Endodermal cell (in vitro differentiated cells): ENCODE data around the gene BARX2. TPM values are rescaled to one million over a fixed set of nuclear protein-coding genes. Genes with fewer than 3 reads are reported as not detected.

Source experiments
- DNase-seq: peaks from one replicate; pipeline ENCODE4 v3.0.0-alpha.2; 2017
- H3K27ac ChIP-seq: 2 replicates; pipeline ENCODE4 v1.5.1; 2013; ENCODE audit warnings: mild to moderate bottlenecking, low read depth, low read length, moderate library complexity
- H3K27me3 ChIP-seq: 2 replicates; pipeline ENCODE4 v1.6.1; 2013; ENCODE audit warnings: mild to moderate bottlenecking, low read length, moderate library complexity; ENCODE audit not compliant: insufficient read depth, control insufficient read depth, poor library complexity, severe bottlenecking
- H3K36me3 ChIP-seq: 2 replicates; pipeline ENCODE4 v1.7.0; 2013; ENCODE audit warnings: mild to moderate bottlenecking, low read length, moderate library complexity; ENCODE audit not compliant: control insufficient read depth, insufficient read depth
- H3K4me1 ChIP-seq: one replicate; pipeline ENCODE4 v1.7.0; 2013; ENCODE audit warnings: low read length; ENCODE audit not compliant: control insufficient read depth, insufficient read depth
- H3K4me3 ChIP-seq: 2 replicates; pipeline ENCODE4 v1.5.1; 2013; ENCODE audit warnings: mild to moderate bottlenecking, low read length, moderate library complexity
- H3K9ac ChIP-seq: 2 replicates; pipeline ENCODE4 v1.6.1; 2013; ENCODE audit warnings: mild to moderate bottlenecking, low read length, moderate library complexity; ENCODE audit not compliant: poor library complexity, severe bottlenecking; ENCODE audit errors: extremely low read depth
- H3K9me3 ChIP-seq: 2 replicates; pipeline ENCODE4 v1.6.1; 2013; ENCODE audit warnings: mild to moderate bottlenecking, low read length, moderate library complexity; ENCODE audit not compliant: control insufficient read depth
- H3K27ac Mint-ChIP-seq: 2 replicates; pipeline ENCODE4 v1.8.0; 2020; ENCODE audit warnings: mixed read lengths
- H3K27me3 Mint-ChIP-seq: 2 replicates; pipeline ENCODE4 v1.8.0; 2021; ENCODE audit warnings: mild to moderate bottlenecking, mixed read lengths; ENCODE audit not compliant: insufficient read depth
- H3K36me3 Mint-ChIP-seq: 2 replicates; pipeline ENCODE4 v1.8.0; 2020; ENCODE audit warnings: low read depth, mixed read lengths
- H3K4me1 Mint-ChIP-seq: 2 replicates; pipeline ENCODE4 v1.8.0; 2020; ENCODE audit warnings: mixed read lengths
- H3K4me3 Mint-ChIP-seq: 2 replicates; pipeline ENCODE4 v1.8.0; 2020; ENCODE audit warnings: mild to moderate bottlenecking, moderate library complexity, mixed read lengths
- H3K9me3 Mint-ChIP-seq: 2 replicates; pipeline ENCODE4 v1.8.0; 2020; ENCODE audit warnings: mild to moderate bottlenecking, mixed read lengths
- WGBS, 2 experiments: methylation state at CpG; one replicate each; pipeline versions ENCODE4 v1.1.5 to v1.1.7; 2013; ENCODE audit warnings: missing lambda C conversion rate in 2 of 2, mixed read lengths in 1 of 2; ENCODE audit not compliant: insufficient coverage in 1 of 2, insufficient read length in 1 of 2; 5-methylcytosine and 5-hydroxymethylcytosine counted together
- total RNA-seq, 2 donors: library from RNA; stranded (reverse); fragmentation: NEBNext Ultra II Directional in 1 of 2; extraction: Animal tissue kit (Norgen Biotek cat#: 25700) in 1 of 2; gene quantifications; 2 replicates in 1 of 2; 3 replicates in 1 of 2; pipeline ENCODE4 v1.2.1, GENCODE V29; 2021
- TF ChIP-seq, protein P1 (sequence below): fragments of 200-600 bp; sonication (generic); conservative IDR thresholded peaks from 2 replicates; pipeline ENCODE4 v1.5.0; 2021; ENCODE audit warnings: antibody characterized with exemption, mild to moderate bottlenecking

The BARX2 gene
- total RNA-seq, 2 donors from 2014 or later: not detected

DNA sequence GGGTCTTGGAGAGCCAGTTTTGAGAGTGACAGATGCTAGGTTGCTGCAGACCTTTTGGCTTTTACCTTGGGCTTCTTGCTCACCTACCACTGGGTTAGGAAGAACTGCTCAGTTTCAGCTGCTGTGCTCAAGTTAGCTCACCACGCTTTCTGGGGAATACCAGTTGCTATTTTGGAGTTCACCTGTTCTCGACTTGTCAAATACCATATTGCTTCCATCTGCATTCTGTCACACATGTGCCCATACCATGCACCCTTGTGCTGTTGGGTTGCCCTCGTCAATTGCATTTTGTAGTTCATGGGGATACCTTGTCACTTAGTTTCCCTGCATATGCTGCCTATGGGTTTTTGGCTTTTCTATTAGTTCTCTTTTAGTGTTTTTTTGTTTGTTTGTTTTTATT is 23.0 kb upstream of the BARX2 start:
- Mint-ChIP-seq H3K27me3 (peaks cover 7% of the 10 kb centered on the region), H3K9me3 (no peaks in the 10 kb centered on the region), H3K4me3 (no peak overlapping the region), H3K27ac (no peak overlapping the region), H3K36me3 (no peaks in the 10 kb centered on the region), H3K4me1 (no peaks in the 10 kb centered on the region)
- H3K27ac ChIP-seq: no peak overlapping the region
- no peak overlapping the region for H3K4me3 ChIP-seq
- peaks cover 11% of the 10 kb centered on the region for H3K27me3 ChIP-seq
- no peak for DNase-seq
- 97 to 98% methylated on average over 3 of the region's 3 CpGs for WGBS, 2 experiments
- no peaks in the 10 kb centered on the region for H3K4me1 ChIP-seq
- no peak overlapping the region for H3K9ac ChIP-seq
- H3K36me3 ChIP-seq: no peaks in the 10 kb centered on the region
- TF ChIP-seq, protein P1, sequence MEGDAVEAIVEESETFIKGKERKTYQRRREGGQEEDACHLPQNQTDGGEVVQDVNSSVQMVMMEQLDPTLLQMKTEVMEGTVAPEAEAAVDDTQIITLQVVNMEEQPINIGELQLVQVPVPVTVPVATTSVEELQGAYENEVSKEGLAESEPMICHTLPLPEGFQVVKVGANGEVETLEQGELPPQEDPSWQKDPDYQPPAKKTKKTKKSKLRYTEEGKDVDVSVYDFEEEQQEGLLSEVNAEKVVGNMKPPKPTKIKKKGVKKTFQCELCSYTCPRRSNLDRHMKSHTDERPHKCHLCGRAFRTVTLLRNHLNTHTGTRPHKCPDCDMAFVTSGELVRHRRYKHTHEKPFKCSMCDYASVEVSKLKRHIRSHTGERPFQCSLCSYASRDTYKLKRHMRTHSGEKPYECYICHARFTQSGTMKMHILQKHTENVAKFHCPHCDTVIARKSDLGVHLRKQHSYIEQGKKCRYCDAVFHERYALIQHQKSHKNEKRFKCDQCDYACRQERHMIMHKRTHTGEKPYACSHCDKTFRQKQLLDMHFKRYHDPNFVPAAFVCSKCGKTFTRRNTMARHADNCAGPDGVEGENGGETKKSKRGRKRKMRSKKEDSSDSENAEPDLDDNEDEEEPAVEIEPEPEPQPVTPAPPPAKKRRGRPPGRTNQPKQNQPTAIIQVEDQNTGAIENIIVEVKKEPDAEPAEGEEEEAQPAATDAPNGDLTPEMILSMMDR: no peak
- no peaks in the 10 kb centered on the region for H3K9me3 ChIP-seq

DNA sequence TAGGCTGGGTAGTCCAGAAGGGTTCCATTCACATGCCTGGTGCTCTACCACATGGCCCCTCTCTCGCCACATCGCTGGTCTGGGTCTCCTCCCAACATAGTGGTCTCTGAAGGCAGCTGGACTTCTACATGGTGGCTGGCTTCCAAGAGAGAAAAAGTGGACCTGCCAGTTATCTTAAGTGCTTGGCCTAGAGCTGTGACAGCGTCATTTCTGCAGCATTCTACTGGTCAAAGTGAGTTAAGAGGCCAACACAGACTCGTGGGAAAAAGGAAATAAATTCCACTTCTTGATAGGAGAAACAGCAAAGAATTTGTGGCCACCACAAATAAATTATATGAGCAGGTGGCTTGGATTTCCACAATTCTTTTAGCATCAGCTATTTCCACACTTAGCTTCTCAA is 21.0 kb upstream of the BARX2 start:
- no peak overlapping the region for H3K27ac ChIP-seq
- no peaks in the 10 kb centered on the region for H3K36me3 ChIP-seq
- H3K4me3 Mint-ChIP-seq: no peak overlapping the region
- H3K4me3 ChIP-seq: no peak overlapping the region
- H3K36me3 Mint-ChIP-seq: no peaks in the 10 kb centered on the region
- H3K9me3 ChIP-seq: peaks cover 7% of the 10 kb centered on the region
- H3K9me3 Mint-ChIP-seq: peaks cover 2% of the 10 kb centered on the region
- TF ChIP-seq, protein P1: no peak
- no peaks in the 10 kb centered on the region for H3K4me1 ChIP-seq
- DNase-seq: no peak
- H3K9ac ChIP-seq: no peak overlapping the region
- H3K27ac Mint-ChIP-seq: no peak overlapping the region
- 86 to 88% methylated on average over 3 to 4 of the region's 4 CpGs for WGBS, 2 experiments
- no peaks in the 10 kb centered on the region for H3K4me1 Mint-ChIP-seq
- H3K27me3 Mint-ChIP-seq: peaks cover 6% of the 10 kb centered on the region
- peaks cover 7% of the 10 kb centered on the region for H3K27me3 ChIP-seq

DNA sequence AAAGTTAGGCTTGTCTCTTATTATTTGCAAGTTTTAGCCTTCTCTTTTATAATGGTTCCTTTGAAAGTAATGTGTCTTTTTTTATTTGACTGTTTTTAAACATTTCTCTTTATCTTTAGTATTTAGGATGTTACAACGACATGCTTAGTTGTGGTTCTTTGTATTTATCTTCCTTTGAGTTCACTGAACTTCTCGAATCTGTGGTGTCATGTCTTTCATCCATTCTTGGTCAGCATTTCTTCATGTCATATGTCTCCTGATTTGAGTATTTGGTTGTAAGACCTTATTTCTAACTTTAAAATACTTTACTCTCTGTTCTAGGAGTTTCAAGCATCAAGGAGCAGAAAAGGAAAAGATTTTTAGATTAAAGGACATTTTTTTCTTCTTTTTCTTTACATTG is 15.9 kb upstream of the BARX2 start:
- no peaks in the 10 kb centered on the region for H3K27me3 ChIP-seq

More for the DNA sequence above, 15.9 kb upstream of the BARX2 start:
- H3K27ac ChIP-seq: no peak overlapping the region
- no peaks in the 10 kb centered on the region for H3K36me3 ChIP-seq
- no peak for DNase-seq
- no peaks in the 10 kb centered on the region for H3K27me3 Mint-ChIP-seq
- H3K9me3 Mint-ChIP-seq: peaks cover 5% of the 10 kb centered on the region
- WGBS, 2 experiments: 73% methylated on average over 2 of the region's 2 CpGs; no CpG with 5 or more reads in 1 of the 2 experiments
- H3K4me3 ChIP-seq: no peak overlapping the region
- no peak overlapping the region for H3K9ac ChIP-seq
- no peak overlapping the region for H3K27ac Mint-ChIP-seq
- no peaks in the 10 kb centered on the region for H3K4me1 ChIP-seq
- H3K36me3 Mint-ChIP-seq: no peaks in the 10 kb centered on the region
- H3K9me3 ChIP-seq: peaks cover 10% of the 10 kb centered on the region
- TF ChIP-seq, protein P1: no peak
- no peak overlapping the region for H3K4me3 Mint-ChIP-seq
- H3K4me1 Mint-ChIP-seq: no peaks in the 10 kb centered on the region
